Measurements from ENCODE around the gene BACE2. TPM values are rescaled to one million over a fixed set of nuclear protein-coding genes. Genes with fewer than 3 reads are reported as not detected.

BACE2 gene
- total and polyA plus RNA-seq, 4 donors: 9.2 to 36.0 (median 28.2) TPM

GRCh38 chr21:41318218-41318617 lies 150.3 kb downstream of the BACE2 start:
- Histone ChIP-seq H3K4me1 (ENCODE audit: control insufficient read depth, insufficient read depth, low read length) (peaks cover 13% of the 10 kb centered on the region), H3K27ac (ENCODE audit: low read depth, low read length) (no peak overlapping the region), H3K36me3 (ENCODE audit: control insufficient read depth, insufficient read depth, low read length) (no peaks in the 10 kb centered on the region), H3K4me3 (ENCODE audit: low read depth, low read length) (no peak overlapping the region), H3K27me3 (ENCODE audit: control insufficient read depth, insufficient read depth, low read length) (peaks cover 23% of the 10 kb centered on the region), H3K9me3 (ENCODE audit: control insufficient read depth, insufficient read depth, low read length) (no peaks in the 10 kb centered on the region)
- no peak for DNase-seq (ENCODE audit: low read depth in 4 of 6, low spot score in 6 of 6)
- WGBS (ENCODE audit: insufficient coverage): 92% methylated on average over 8 of the region's 9 CpGs

GRCh38 chr21:41319273-41319672 lies 151.3 kb downstream of the BACE2 start:
- DNase-seq (ENCODE audit: low read depth in 4 of 6, low spot score in 6 of 6): no peak
- Histone ChIP-seq H3K9me3 (ENCODE audit: control insufficient read depth, insufficient read depth, low read length) (no peaks in the 10 kb centered on the region), H3K4me3 (ENCODE audit: low read depth, low read length) (no peak overlapping the region), H3K4me1 (ENCODE audit: control insufficient read depth, insufficient read depth, low read length) (peaks cover 13% of the 10 kb centered on the region), H3K27ac (ENCODE audit: low read depth, low read length) (no peak overlapping the region), H3K36me3 (ENCODE audit: control insufficient read depth, insufficient read depth, low read length) (no peaks in the 10 kb centered on the region), H3K27me3 (ENCODE audit: control insufficient read depth, insufficient read depth, low read length) (peaks cover 23% of the 10 kb centered on the region)
- 90% methylated on average over 6 of the region's 7 CpGs for WGBS (ENCODE audit: insufficient coverage)

GRCh38 chr21:41321211-41321907 lies 153.4 kb downstream of the BACE2 start:
- Histone ChIP-seq H3K9me3 (ENCODE audit: control insufficient read depth, insufficient read depth, low read length) (no peaks in the 10 kb centered on the region), H3K4me3 (ENCODE audit: low read depth, low read length) (no peak overlapping the region), H3K27ac (ENCODE audit: low read depth, low read length) (no peak overlapping the region), H3K4me1 (ENCODE audit: control insufficient read depth, insufficient read depth, low read length) (peaks cover 9% of the 10 kb centered on the region), H3K27me3 (ENCODE audit: control insufficient read depth, insufficient read depth, low read length) (peaks cover 11% of the 10 kb centered on the region), H3K36me3 (ENCODE audit: control insufficient read depth, insufficient read depth, low read length) (no peaks in the 10 kb centered on the region)
- 82% methylated on average over 19 of the region's 20 CpGs for WGBS (ENCODE audit: insufficient coverage)
- DNase-seq (ENCODE audit: low read depth in 4 of 6, low spot score in 6 of 6): no peak

- Histone ChIP-seq H3K4me1 (ENCODE audit: control insufficient read depth, insufficient read depth, low read length) (peaks cover 3% of the 10 kb centered on the region), H3K4me3 (ENCODE audit: low read depth, low read length) (no peak overlapping the region), H3K27me3 (ENCODE audit: control insufficient read depth, insufficient read depth, low read length) (peaks cover 6% of the 10 kb centered on the region), H3K36me3 (ENCODE audit: control insufficient read depth, insufficient read depth, low read length) (no peaks in the 10 kb centered on the region), H3K9me3 (ENCODE audit: control insufficient read depth, insufficient read depth, low read length) (no peaks in the 10 kb centered on the region), H3K27ac (ENCODE audit: low read depth, low read length) (no peak overlapping the region)
- WGBS (ENCODE audit: insufficient coverage): 86% methylated on average over 5 of the region's 7 CpGs
- no peak for DNase-seq (ENCODE audit: low read depth in 4 of 6, low spot score in 6 of 6)
Observed at GRCh38 chr21:41321908-41322495, 154.0 kb downstream of the BACE2 start.

- WGBS (ENCODE audit: insufficient coverage): 77% methylated on average over 22 of the region's 23 CpGs
- no peaks in the 10 kb centered on the region for H3K9me3 ChIP-seq (ENCODE audit: control insufficient read depth, insufficient read depth, low read length)
- DNase-seq (ENCODE audit: low read depth in 4 of 6, low spot score in 6 of 6): no peak
- H3K4me3 ChIP-seq (ENCODE audit: low read depth, low read length): no peak overlapping the region
- H3K36me3 ChIP-seq (ENCODE audit: control insufficient read depth, insufficient read depth, low read length): no peaks in the 10 kb centered on the region
- H3K27ac ChIP-seq (ENCODE audit: low read depth, low read length): no peak overlapping the region
- no peaks in the 10 kb centered on the region for H3K4me1 ChIP-seq (ENCODE audit: control insufficient read depth, insufficient read depth, low read length)
- H3K27me3 ChIP-seq (ENCODE audit: control insufficient read depth, insufficient read depth, low read length): no peaks in the 10 kb centered on the region
Observed at GRCh38 chr21:41322496-41323382, 154.8 kb downstream of the BACE2 start.

DNA sequence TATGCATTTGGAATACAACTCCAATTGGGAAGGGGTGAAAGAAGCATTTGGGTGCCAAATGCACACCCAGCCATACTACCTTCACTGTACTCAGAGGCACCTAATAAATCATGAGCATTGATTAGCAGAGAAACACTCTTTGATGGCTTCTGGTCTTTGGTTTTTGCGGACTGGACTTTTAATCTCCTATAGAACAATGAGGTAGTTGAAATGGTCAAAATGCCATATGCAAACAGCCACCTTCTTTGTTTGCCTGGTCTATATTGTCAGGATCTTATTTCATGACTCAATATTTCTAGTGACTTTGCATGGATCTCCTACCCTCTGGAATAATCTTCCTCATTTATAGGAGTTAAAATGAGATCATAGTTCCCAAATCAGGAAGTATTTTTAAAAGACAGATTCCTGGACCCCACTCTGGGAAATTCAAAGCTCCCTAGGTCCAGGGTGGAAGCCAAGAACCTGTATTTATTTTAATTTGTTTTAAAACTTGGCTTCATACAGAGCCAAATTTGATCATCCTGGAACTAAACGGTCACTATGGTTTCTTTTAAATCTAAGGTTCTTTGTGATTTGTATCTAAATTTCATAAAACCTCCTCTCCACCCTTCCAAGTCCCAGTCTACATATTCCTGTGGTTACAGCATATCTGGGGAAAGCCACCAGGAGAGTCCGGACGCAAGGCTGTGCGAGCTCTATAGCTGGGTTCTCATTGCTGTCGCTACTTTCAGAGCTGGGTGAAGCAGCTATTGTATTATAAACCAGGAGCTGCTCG lies 157.4 kb downstream of the BACE2 start:
- no peak for DNase-seq (ENCODE audit: low read depth in 4 of 6, low spot score in 6 of 6)
- WGBS (ENCODE audit: insufficient coverage): 70% methylated on average over 2 of the region's 7 CpGs
- Histone ChIP-seq H3K36me3 (ENCODE audit: control insufficient read depth, insufficient read depth, low read length) (no peaks in the 10 kb centered on the region), H3K27ac (ENCODE audit: low read depth, low read length) (no peak overlapping the region), H3K4me3 (ENCODE audit: low read depth, low read length) (no peak overlapping the region), H3K4me1 (ENCODE audit: control insufficient read depth, insufficient read depth, low read length) (no peaks in the 10 kb centered on the region), H3K9me3 (ENCODE audit: control insufficient read depth, insufficient read depth, low read length) (no peaks in the 10 kb centered on the region), H3K27me3 (ENCODE audit: control insufficient read depth, insufficient read depth, low read length) (no peaks in the 10 kb centered on the region)

GRCh38 chr21:41326414-41327080 lies 158.6 kb downstream of the BACE2 start:
- H3K4me3 ChIP-seq (ENCODE audit: low read depth, low read length): no peak overlapping the region
- DNase-seq (ENCODE audit: low read depth in 4 of 6, low spot score in 6 of 6): no peak
- H3K4me1 ChIP-seq (ENCODE audit: control insufficient read depth, insufficient read depth, low read length): no peaks in the 10 kb centered on the region
- no peaks in the 10 kb centered on the region for H3K9me3 ChIP-seq (ENCODE audit: control insufficient read depth, insufficient read depth, low read length)
- 93% methylated on average over 11 of the region's 13 CpGs for WGBS (ENCODE audit: insufficient coverage)
- H3K36me3 ChIP-seq (ENCODE audit: control insufficient read depth, insufficient read depth, low read length): no peaks in the 10 kb centered on the region
- no peaks in the 10 kb centered on the region for H3K27me3 ChIP-seq (ENCODE audit: control insufficient read depth, insufficient read depth, low read length)
- H3K27ac ChIP-seq (ENCODE audit: low read depth, low read length): no peak overlapping the region

- no peaks in the 10 kb centered on the region for H3K27me3 ChIP-seq (ENCODE audit: control insufficient read depth, insufficient read depth, low read length)
- no peak overlapping the region for H3K27ac ChIP-seq (ENCODE audit: low read depth, low read length)
- H3K9me3 ChIP-seq (ENCODE audit: control insufficient read depth, insufficient read depth, low read length): no peaks in the 10 kb centered on the region
- H3K4me3 ChIP-seq (ENCODE audit: low read depth, low read length): no peak overlapping the region
- WGBS (ENCODE audit: insufficient coverage): 93% methylated on average over 8 of the region's 8 CpGs
- H3K36me3 ChIP-seq (ENCODE audit: control insufficient read depth, insufficient read depth, low read length): no peaks in the 10 kb centered on the region
- H3K4me1 ChIP-seq (ENCODE audit: control insufficient read depth, insufficient read depth, low read length): no peaks in the 10 kb centered on the region
- no peak for DNase-seq (ENCODE audit: low read depth in 4 of 6, low spot score in 6 of 6)
Observed at GRCh38 chr21:41327753-41328152, 159.8 kb downstream of the BACE2 start.
